ENCODE measurements around the gene C2CD2L. TPM values are rescaled to one million over a fixed set of nuclear protein-coding genes. Genes with fewer than 3 reads are reported as not detected.

The C2CD2L gene
- 2.4 and 3.6 TPM in 2 replicates for total RNA-seq

DNA sequence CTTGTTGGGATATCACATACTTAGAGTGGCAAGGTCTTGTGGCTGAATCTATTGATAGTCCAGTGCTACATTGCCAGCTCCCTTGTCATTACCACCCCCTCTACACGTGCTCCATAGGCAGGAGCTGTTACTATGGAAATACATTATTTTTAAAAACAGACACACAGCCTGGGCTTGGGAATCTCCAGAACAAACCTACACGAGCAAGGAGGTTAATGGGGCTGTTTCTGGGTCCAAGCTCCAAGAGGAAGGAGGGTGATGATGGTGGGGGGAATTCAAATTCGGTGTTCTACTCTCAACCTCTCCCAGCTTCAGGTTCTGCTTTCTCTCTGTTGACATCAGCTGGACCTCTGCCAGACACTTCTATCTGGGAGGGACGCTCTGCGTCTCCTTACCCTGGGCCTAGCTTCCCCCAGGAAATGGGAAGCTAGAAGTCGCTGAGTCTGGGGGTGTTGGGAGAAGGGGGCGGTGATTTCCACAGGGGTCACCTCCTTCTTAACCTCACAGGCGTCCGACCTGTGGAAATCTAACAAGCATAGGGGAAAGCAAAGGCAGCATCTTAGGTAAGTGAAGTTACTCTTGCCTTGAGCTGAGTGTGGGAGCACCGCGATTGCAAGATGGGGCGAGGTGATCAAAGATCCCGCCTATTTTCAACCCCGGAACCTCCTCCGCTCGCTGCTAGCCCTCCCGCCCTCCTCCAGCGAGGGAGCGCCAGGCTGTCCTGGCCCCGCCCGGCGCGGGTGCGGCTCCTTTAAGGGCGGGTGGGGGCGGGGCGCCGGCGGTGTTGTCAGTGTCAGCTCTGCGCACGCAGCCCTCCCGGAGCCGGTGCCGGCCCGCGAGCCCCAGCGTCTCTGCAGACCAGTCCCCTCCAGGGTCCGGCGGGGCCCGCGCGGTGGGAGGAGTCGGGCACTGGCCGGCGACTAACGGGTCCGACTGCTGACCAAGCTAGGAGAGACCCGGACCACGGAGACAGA lies at the start of gene C2CD2L:
C2CD2L (plus strand) TSS at position 781 of the 974 bp plus-strand sequence. CDS start 398 bp downstream, outside the sequence.

DNA sequence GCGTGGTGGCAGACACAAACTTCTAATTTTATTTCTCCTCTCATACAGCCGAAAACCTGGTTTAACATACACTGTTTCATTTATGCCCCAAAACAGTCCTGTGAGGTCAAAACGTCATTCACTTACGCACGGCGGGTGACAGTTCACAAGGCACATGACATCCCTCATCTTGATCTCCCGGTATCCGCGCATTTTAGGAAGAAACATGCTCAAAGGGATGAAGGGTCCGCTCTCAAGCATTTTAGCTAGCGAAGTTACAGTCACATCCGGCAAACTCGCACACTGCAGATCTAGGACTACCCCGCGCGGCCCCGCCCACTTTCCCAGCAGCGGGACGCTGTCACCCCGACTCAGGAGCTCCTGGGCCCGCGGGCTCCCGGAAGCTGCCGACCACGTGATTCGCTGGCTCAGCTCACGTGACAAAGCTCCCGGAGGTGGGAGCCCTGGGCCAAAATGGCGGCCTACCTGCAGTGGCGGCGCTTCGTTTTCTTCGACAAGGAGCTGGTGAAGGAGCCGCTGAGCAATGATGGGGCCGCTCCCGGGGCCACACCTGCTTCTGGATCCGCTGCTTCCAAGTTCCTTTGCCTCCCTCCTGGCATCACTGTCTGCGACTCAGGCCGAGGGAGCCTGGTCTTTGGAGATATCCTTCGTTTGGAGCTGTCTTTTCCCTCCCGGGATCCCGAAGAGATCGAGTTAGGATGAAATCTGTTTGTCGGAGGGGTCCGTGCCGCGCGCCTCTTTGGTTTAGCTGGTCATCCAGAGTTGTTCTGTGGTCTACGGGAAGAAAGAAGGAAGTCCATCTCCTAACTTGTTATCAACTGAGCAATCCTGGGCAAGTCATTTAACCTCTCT lies 39.5 kb upstream of the C2CD2L start, which contains the start of gene VPS11:
VPS11 (plus strand) TSS at position 448 of the 852 bp plus-strand sequence; CDS start at position 454, 6 bp downstream.

DNA sequence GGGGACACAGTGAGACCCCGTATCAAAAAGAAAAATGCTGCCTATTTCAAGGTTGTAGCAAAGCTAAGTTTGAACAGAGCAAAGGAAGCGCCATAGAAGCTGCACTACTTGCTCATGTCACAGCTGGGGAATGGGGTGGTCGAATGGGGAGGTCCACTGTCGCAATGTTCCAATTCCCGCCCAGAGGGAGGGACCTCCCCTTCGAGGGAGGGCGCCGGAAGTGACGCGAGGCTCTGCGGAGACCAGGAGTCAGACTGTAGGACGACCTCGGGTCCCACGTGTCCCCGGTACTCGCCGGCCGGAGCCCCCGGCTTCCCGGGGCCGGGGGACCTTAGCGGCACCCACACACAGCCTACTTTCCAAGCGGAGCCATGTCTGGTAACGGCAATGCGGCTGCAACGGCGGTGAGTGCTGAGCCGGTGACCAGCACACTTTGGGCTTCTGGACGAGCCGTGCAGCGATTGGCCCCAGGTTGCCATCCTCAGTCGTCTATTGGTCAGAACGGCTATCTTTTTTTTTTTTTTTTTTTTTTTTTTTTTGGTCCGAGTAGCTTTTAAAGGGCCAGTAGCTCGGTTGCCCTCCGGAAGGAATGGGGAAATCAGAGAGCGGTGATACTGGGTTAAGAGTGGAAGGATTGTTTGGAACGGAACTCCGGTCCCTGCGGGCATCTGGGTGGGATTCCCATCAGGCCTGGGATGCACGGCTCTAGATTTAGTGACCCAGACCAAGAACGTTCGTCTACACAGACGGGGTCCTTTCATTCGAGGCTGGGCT lies 22.3 kb upstream of the C2CD2L start, which contains the start of gene HMBS:
HMBS (plus strand) TSS at position 219 of the 774 bp plus-strand sequence; CDS start at position 372, 153 bp downstream.

GRCh38 chr11:119101759-119102423 lies 5.3 kb upstream of the C2CD2L start, which contains the start of gene DPAGT1:
DPAGT1 (minus strand) TSS chr11:119101853; CDS start chr11:119101655, 198 bp downstream.

GRCh38 chr11:119121008-119121810 lies 14.1 kb downstream of the C2CD2L start, which contains the start of gene HINFP:
HINFP (plus strand) TSS chr11:119121580; CDS start chr11:119126945, 5,365 bp downstream.

DNA sequence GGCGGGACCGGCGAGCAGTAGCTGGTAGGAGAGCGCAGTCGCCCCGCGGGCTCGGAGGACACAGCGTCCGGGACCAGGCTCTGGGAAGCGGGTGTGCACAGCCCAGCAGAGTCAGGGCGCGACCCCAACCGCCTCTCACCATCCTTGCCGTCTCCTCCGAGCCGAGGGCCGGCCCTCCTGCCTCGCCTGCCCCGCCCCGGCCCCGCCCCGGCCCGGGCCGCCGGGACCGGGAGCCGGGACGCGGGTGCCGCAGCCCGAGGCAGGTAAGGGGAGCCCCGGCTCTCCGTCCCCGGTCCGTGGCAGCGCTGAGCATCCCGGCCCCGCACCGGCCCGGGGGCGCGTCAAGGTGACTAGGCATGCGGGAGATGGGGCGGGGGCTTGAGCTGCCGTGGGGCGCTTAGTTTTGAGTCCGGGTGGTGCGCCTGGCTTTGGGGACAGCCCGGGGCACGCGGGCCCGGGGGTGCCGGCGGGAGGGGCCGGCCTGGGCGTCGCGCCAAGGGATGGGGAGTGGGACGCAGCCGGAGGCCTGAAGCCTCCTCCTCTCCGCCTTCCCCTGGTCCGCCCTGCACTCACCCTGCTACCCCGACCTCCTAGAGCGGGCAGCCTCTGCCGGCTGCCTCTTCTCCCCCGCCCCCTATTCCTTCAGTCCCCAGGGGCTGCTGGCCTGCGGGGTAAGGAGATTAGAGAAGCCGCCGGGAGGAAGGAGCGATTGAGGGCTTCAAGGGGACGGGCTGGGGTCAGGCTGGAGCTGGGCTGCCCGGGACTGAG lies 42.1 kb downstream of the C2CD2L start, which contains the start of gene ABCG4:
ABCG4 (plus strand) TSS at position 35 of the 768 bp plus-strand sequence. CDS start 914 bp downstream, outside the sequence.

Other genes starting within 250 kb of the C2CD2L start
- gene CXCR5, start 223.5 kb upstream of the C2CD2L start, total RNA-seq = not detected in 2 replicates
- 5.1 and 5.5 TPM in 2 replicates for gene BCL9L, start 181.4 kb upstream of the C2CD2L start, total RNA-seq
- gene UPK2, start 151.0 kb upstream of the C2CD2L start, total RNA-seq = not detected in 2 replicates
- not detected in 2 replicates for gene FOXR1, start 135.6 kb upstream of the C2CD2L start, total RNA-seq
- gene CENATAC, start 109.2 kb upstream of the C2CD2L start, total RNA-seq = 8.9 and 9.3 TPM in 2 replicates
- 631 and 888 TPM in 2 replicates for gene RPS25, start 89.0 kb upstream of the C2CD2L start, total RNA-seq
- gene TRAPPC4, start 88.6 kb upstream of the C2CD2L start, total RNA-seq = 66.1 and 89.7 TPM in 2 replicates
- gene SLC37A4, start 76.5 kb upstream of the C2CD2L start, total RNA-seq = 13.2 and 13.8 TPM in 2 replicates
- gene HYOU1, start 50.1 kb upstream of the C2CD2L start, total RNA-seq = 199 and 221 TPM in 2 replicates
- 27.8 and 30.6 TPM in 2 replicates for gene VPS11, start 39.5 kb upstream of the C2CD2L start, total RNA-seq
- 3.3 and 4.0 TPM in 2 replicates for gene HMBS, start 22.5 kb upstream of the C2CD2L start, total RNA-seq
- 12.7 and 13.8 TPM in 2 replicates for gene DPAGT1, start 5.5 kb upstream of the C2CD2L start, total RNA-seq
- 13.4 and 14.2 TPM in 2 replicates for gene HINFP, start 14.2 kb downstream of the C2CD2L start, total RNA-seq
- gene ABCG4, start 41.7 kb downstream of the C2CD2L start, total RNA-seq = under 0.01 TPM in 2 replicates
- gene NLRX1, start 61.4 kb downstream of the C2CD2L start, total RNA-seq = 9.5 and 11.1 TPM in 2 replicates
- 0.17 TPM in 1 of 2 replicates, not detected in the other for gene NHERF4, start 78.1 kb downstream of the C2CD2L start, total RNA-seq
- 8.1 and 8.8 TPM in 2 replicates for gene CBL, start 99.0 kb downstream of the C2CD2L start, total RNA-seq
- gene MCAM, start 209.8 kb downstream of the C2CD2L start, total RNA-seq = 17.2 and 35.5 TPM in 2 replicates
- gene RNF26, start 227.2 kb downstream of the C2CD2L start, total RNA-seq = 2.1 and 2.3 TPM in 2 replicates
- gene C1QTNF5, start 233.5 kb downstream of the C2CD2L start, total RNA-seq = 80.2 and 89.1 TPM in 2 replicates
- under 0.01 TPM in 1 of 2 replicates, not detected in the other for gene MFRP, start 239.4 kb downstream of the C2CD2L start, total RNA-seq

Data from dermis lymphatic vessel endothelial cell (primary cell).